ENCODE results near the gene PML. TPM values are rescaled to one million over a fixed set of nuclear protein-coding genes. Genes with fewer than 3 reads are reported as not detected.

The PML gene
- total RNA-seq, 1 experiment from 2014 or later: 120 TPM

DNA sequence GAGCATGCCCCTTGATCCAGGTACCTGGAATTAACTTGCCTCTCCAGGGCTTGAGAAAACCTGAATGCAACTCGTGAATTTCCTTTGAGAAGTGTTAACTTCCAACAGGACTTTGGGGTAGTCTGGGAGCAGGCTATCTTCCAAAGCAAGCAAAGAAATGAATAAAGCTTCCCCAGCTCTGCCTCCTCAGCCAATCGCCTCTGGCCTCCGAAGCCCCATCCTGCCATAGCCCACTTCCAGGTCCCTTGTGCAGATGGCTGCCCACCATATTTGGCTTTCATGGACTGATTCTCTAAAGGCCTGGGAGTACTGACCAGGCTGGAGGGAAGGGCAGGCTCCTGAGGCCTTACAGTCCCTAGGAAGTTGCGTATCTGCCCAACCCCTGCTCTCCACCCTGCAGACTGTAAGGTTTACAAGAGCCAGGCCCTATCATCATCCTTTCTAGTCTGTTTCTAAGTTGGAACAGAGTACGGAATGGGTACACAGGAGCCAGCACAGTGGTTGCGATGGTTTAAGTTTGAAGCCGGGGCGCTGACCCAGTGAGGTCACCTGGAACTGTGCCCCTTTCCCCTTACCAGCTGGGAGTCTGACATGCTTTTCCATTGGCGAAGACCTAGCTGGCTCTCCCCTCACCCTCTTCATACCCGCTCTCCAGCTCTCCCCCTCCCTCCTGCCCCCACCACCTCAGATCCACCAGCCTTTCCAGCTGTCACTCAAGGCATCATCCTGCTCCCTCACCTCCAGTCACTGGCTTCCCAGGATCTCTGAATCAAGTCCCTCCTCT, 1.1 kb upstream of the PML start:
- no peak for DNase-seq
- CTCF ChIA-PET: interaction anchor here (1.0 to 2.0 kb wide), 4 partner anchors 11 to 43 kb away, joined by 3 to 25 read pairs (median 8); no protein-coding TSS in a partner anchor
- H3K27ac Mint-ChIP-seq (ENCODE audit: unreplicated experiment): peak overlapping the region; percentile 34
- no TSS peak for BruUV-seq (replicated peaks)
- peak overlapping the region; percentile 88 for H3K4me3 Mint-ChIP-seq (ENCODE audit: low read depth, unreplicated experiment)
- H3K27me3 Mint-ChIP-seq (ENCODE audit: unreplicated experiment): no peaks in the 10 kb centered on the region
- H3K36me3 Mint-ChIP-seq (ENCODE audit: insufficient read depth, unreplicated experiment): peaks cover 72% of the 10 kb centered on the region
- peaks cover 76% of the 10 kb centered on the region for H3K4me1 Mint-ChIP-seq (ENCODE audit: low read depth, unreplicated experiment)
- TF ChIP-seq, protein P1, sequence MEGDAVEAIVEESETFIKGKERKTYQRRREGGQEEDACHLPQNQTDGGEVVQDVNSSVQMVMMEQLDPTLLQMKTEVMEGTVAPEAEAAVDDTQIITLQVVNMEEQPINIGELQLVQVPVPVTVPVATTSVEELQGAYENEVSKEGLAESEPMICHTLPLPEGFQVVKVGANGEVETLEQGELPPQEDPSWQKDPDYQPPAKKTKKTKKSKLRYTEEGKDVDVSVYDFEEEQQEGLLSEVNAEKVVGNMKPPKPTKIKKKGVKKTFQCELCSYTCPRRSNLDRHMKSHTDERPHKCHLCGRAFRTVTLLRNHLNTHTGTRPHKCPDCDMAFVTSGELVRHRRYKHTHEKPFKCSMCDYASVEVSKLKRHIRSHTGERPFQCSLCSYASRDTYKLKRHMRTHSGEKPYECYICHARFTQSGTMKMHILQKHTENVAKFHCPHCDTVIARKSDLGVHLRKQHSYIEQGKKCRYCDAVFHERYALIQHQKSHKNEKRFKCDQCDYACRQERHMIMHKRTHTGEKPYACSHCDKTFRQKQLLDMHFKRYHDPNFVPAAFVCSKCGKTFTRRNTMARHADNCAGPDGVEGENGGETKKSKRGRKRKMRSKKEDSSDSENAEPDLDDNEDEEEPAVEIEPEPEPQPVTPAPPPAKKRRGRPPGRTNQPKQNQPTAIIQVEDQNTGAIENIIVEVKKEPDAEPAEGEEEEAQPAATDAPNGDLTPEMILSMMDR (IDR thresholded peaks at IDR 0.05; ENCODE audit: unreplicated experiment): no peak
- H3K9me3 Mint-ChIP-seq (ENCODE audit: low read depth, unreplicated experiment): no peaks in the 10 kb centered on the region
- intact Hi-C loops (cut with micrococcal nuclease; ENCODE audit: unreplicated experiment): no loop called here

DNA sequence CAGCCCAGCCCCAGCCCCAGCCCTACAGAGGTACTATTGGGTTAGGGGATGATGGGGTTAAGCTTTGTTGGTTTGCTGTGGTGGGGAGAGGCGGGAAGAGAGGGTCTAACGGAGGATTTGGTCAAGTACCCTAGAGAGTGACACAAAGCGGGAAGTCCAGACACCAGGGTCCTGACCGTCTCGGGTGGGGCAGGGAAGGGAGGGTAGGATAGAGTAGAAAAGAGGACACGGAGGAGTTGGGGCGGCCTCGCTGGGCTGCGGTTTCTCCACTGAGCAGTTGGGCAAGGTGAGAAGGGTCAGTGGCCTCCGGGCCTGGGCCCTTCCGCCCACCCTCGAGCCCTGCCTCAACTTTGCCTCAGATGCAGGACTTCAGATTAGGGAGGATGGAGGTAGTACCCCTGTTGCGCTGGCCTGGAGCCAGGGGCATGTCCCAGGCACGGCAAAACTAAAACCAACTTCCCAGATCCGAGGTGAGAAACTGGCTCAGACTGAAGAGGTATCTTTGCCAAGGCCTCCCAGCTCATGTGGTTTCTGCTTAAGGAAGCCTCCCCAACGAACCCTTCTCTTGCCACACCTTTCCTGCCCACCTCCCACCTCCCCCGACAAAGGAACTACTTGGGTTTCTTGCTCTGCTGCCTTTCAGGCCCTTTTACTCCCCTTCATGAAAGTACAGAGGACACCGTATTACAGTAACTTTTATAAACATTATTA, 551 bp downstream of the PML start:
- Mint-ChIP-seq H3K4me1 (ENCODE audit: low read depth, unreplicated experiment) (peaks cover 68% of the 10 kb centered on the region), H3K27ac (ENCODE audit: unreplicated experiment) (peak overlapping the region; percentile 34), H3K4me3 (ENCODE audit: low read depth, unreplicated experiment) (peak overlapping the region; percentile 88), H3K27me3 (ENCODE audit: unreplicated experiment) (no peaks in the 10 kb centered on the region), H3K36me3 (ENCODE audit: insufficient read depth, unreplicated experiment) (peaks cover 65% of the 10 kb centered on the region), H3K9me3 (ENCODE audit: low read depth, unreplicated experiment) (no peaks in the 10 kb centered on the region)
- no TSS peak for BruUV-seq (replicated peaks)
- TF ChIP-seq, protein P1 (IDR thresholded peaks at IDR 0.05; ENCODE audit: unreplicated experiment): no peak
- CTCF ChIA-PET: interaction anchor here (1.0 to 2.0 kb wide), 8 partner anchors 12 to 44 kb away, joined by 3 to 25 read pairs (median 6); no protein-coding TSS in a partner anchor
- no peak for DNase-seq
- intact Hi-C loops (cut with micrococcal nuclease; ENCODE audit: unreplicated experiment): no loop called here

DNA sequence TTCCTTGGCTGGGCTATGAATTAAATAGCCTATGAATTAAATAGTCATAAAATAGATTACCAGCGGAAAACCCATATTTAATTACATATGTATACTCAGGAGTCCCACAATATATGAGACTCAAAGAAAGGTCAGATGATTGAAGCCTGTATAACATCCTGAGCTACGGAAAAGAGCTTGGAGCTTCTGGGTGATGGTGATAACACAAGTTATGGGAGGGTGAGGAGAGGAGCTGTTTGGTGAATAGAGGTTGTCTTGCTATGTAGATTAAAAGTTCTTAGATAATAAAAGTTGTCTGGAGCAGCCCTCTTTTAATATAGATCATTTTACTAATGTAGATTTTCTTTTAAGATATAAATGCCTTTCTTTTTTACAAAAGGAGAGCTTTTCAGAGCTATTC, 1.8 kb downstream of the PML start:
- TF ChIP-seq, protein P1 (IDR thresholded peaks at IDR 0.05; ENCODE audit: unreplicated experiment): no peak
- Mint-ChIP-seq H3K27me3 (ENCODE audit: unreplicated experiment) (no peaks in the 10 kb centered on the region), H3K4me3 (ENCODE audit: low read depth, unreplicated experiment) (peak overlapping the region; percentile 88), H3K4me1 (ENCODE audit: low read depth, unreplicated experiment) (peaks cover 56% of the 10 kb centered on the region), H3K9me3 (ENCODE audit: low read depth, unreplicated experiment) (no peaks in the 10 kb centered on the region), H3K27ac (ENCODE audit: unreplicated experiment) (peak overlapping the region; percentile 34), H3K36me3 (ENCODE audit: insufficient read depth, unreplicated experiment) (peaks cover 55% of the 10 kb centered on the region)
- no peak for DNase-seq
- CTCF ChIA-PET: interaction anchor here (0.6 to 1.8 kb wide), 4 partner anchors 9 to 23 kb away, joined by 3 to 6 read pairs (median 4); no protein-coding TSS in a partner anchor
- TSS peak; percentile 21 for BruUV-seq (replicated peaks)
- intact Hi-C loops (cut with micrococcal nuclease; ENCODE audit: unreplicated experiment): no loop called here

DNA sequence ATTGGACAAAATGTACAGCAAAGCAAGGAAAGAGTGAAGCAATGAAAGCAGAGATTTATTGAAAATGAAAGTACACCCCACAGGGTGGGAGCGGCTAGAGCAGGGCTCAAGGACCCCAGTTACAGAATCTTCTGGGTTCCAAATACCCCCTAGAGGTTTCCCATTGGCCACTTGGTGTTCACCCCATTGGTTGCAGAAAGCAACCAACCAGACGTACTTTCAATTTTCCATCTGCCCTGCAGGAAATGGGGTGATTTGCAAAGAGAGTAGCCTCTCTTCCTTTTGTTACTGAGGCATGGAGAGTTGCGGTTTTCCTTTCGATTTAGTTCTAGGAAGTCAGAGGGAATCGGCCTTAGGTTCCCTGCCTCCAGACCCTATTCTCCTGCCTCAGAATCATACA, 2.4 kb downstream of the PML start:
- CTCF ChIA-PET: interaction anchor here (0.8 to 1.8 kb wide), 2 partner anchors 10 to 24 kb away, joined by 4 to 6 read pairs; no protein-coding TSS in a partner anchor
- intact Hi-C loops (cut with micrococcal nuclease; ENCODE audit: unreplicated experiment): no loop called here
- Mint-ChIP-seq H3K4me3 (ENCODE audit: low read depth, unreplicated experiment) (peak overlapping the region; percentile 88), H3K36me3 (ENCODE audit: insufficient read depth, unreplicated experiment) (peaks cover 48% of the 10 kb centered on the region), H3K27me3 (ENCODE audit: unreplicated experiment) (no peaks in the 10 kb centered on the region), H3K9me3 (ENCODE audit: low read depth, unreplicated experiment) (no peaks in the 10 kb centered on the region), H3K4me1 (ENCODE audit: low read depth, unreplicated experiment) (peaks cover 52% of the 10 kb centered on the region), H3K27ac (ENCODE audit: unreplicated experiment) (peak overlapping the region; percentile 34)
- no peak for DNase-seq
- TF ChIP-seq, protein P1 (IDR thresholded peaks at IDR 0.05; ENCODE audit: unreplicated experiment): no peak
- no TSS peak for BruUV-seq (replicated peaks)
